Tibial artery (tissue), 4 donors: ENCODE results near the gene MRPL51.

ENCODE experiments used
- DNase-seq, 2 donors: peaks; one replicate each; pipeline ENCODE4 v3.0.0-alpha.2; 2019
- H3K27ac ChIP-seq, 2 donors: fragments of 200-600 bp; sonication (generic) in 1 of 2; 1 replicate in 1 of 2; 2 replicates in 1 of 2; pipeline ENCODE4 v1.5.1; 2018 to 2019; ENCODE audit warnings: mild to moderate bottlenecking in 1 of 2
- H3K27me3 ChIP-seq, 2 donors: fragments of 200-600 bp; sonication (generic) in 1 of 2; one replicate each; pipeline versions ENCODE4 v1.5.1 to v1.6.0; 2016 to 2019
- H3K36me3 ChIP-seq, 3 donors: fragments of 200-600 bp; sonication (generic) in 2 of 3; one replicate each; pipeline ENCODE4 v1.5.1; 2016 to 2019; ENCODE audit warnings: mild to moderate bottlenecking in 2 of 3
- H3K4me1 ChIP-seq, 4 donors: fragments of 200-600 bp; sonication (generic) in 2 of 4; 1 replicate in 3 of 4; 2 replicates in 1 of 4; pipeline ENCODE4 v1.5.1; 2016 to 2019
- H3K4me3 ChIP-seq, 2 donors: fragments of 200-600 bp; sonication (generic) in 1 of 2; 1 replicate in 1 of 2; 2 replicates in 1 of 2; pipeline ENCODE4 v1.5.1; 2018 to 2019; ENCODE audit warnings: mild to moderate bottlenecking in 2 of 2
- H3K9me3 ChIP-seq, 3 donors: fragments of 200-600 bp; sonication (generic) in 1 of 3; one replicate each; pipeline ENCODE4 v1.5.1; 2016 to 2019
- CTCF ChIP-seq, 2 experiments: fragments of 200-600 bp in 1 of 2; fragments of 450-650 bp in 1 of 2; IDR thresholded peaks; one replicate each; pipeline ENCODE4 v1.5.1; 2017 to 2019; ENCODE audit warnings: antibody characterized with exemption in 2 of 2, mild to moderate bottlenecking in 1 of 2, moderate library complexity in 1 of 2
- intact Hi-C: fragments of 100-400 bp; cut with DNase I; formaldehyde crosslinking; loops from one replicate; pipeline ENCODE4 v1.15.0; 2023; ENCODE audit warnings: low total_unique reads

The MRPL51 gene

DNA sequence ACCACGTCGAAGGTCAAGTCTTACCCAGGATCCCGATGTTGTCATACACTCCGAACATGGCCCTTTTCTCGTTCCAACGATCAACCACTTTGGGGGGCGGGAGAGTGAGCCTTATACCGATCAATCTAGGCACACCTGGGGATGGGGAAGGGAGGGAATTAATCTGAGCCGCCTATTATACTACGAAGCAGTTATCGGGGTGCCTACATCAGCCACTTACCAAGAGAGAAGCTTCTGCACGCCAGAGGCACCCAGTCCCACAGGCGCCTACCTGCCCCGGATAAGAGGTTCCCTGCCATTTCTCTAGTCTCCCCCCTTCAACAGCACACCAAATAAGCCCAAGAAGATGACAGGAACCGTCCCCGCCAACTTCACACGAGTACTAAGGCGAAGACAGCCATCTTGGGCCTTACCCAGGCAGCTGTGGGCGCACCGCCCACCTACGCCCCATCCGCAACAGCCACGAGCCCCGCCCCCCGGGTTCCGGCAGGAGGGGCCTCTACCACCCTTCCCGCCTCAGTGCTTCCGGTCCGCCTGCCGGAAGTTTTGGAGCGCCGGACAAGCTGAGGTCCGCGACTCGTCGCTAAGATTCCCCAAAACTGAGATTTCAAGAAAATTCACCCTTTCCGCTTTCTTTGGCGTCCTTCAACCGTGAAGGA is at the start of gene MRPL51:
TSS of gene MRPL51 (minus strand) at position 425 of the 659 bp plus-strand sequence. CDS start at position 299, 126 bp downstream.
- H3K36me3 ChIP-seq, result peaks cover 12 to 32% (median 21%) of the 10 kb centered on the region in 3 donors
- peak within 1 kb of the TSS; percentile 94 to 97 for H3K27ac ChIP-seq
- no peaks in the 10 kb centered on the region for H3K9me3 ChIP-seq
- peak; percentile 97 for DNase-seq
- intact Hi-C loops, result loop anchor here (5.0 kb wide), 1 partner anchor 39 kb away; the partner anchor contains the start of gene GAPDH
- peaks cover 0 to 27% (median 23%) of the 10 kb centered on the region in 4 donors for H3K4me1 ChIP-seq
- TF ChIP-seq CTCF (IDR thresholded peaks at IDR 0.05), result no peak
- no peaks in the 10 kb centered on the region for H3K27me3 ChIP-seq
- peak within 1 kb of the TSS; percentile 75 to 97 for H3K4me3 ChIP-seq

GRCh38 chr12:6542209-6543009 is 49.3 kb upstream of the MRPL51 start:
- peaks cover 28 to 61% (median 39%) of the 10 kb centered on the region in 3 donors for H3K36me3 ChIP-seq
- H3K4me1 ChIP-seq, result peaks cover 0 to 27% (median 26%) of the 10 kb centered on the region in 4 donors

GRCh38 chr12:6541371-6542165 is 48.5 kb upstream of the MRPL51 start:
- Histone ChIP-seq H3K4me3 (no peak overlapping the region), H3K4me1 (peaks cover 0 to 35% (median 34%) of the 10 kb centered on the region in 4 donors), H3K9me3 (no peaks in the 10 kb centered on the region), H3K27ac (peak overlapping the region; percentile 68 to 76), H3K27me3 (no peaks in the 10 kb centered on the region), H3K36me3 (peaks cover 28 to 61% (median 39%) of the 10 kb centered on the region in 3 donors)
- DNase-seq, result no peak
- no peak for TF ChIP-seq CTCF (IDR thresholded peaks at IDR 0.05)
- intact Hi-C loops, result loop anchor here (2.0 kb wide), 1 partner anchor 117 kb away; no protein-coding TSS in a partner anchor

More at GRCh38 chr12:6542209-6543009, 49.3 kb upstream of the MRPL51 start:
- Histone ChIP-seq H3K9me3 (no peaks in the 10 kb centered on the region), H3K27ac (peak overlapping the region; percentile 68 to 76), H3K27me3 (no peaks in the 10 kb centered on the region), H3K4me3 (no peak overlapping the region)
- no peak for DNase-seq
- intact Hi-C loops, result loop anchor here (2.0 kb wide), 1 partner anchor 118 kb away; no protein-coding TSS in a partner anchor
- TF ChIP-seq CTCF (IDR thresholded peaks at IDR 0.05), result no peak

DNA sequence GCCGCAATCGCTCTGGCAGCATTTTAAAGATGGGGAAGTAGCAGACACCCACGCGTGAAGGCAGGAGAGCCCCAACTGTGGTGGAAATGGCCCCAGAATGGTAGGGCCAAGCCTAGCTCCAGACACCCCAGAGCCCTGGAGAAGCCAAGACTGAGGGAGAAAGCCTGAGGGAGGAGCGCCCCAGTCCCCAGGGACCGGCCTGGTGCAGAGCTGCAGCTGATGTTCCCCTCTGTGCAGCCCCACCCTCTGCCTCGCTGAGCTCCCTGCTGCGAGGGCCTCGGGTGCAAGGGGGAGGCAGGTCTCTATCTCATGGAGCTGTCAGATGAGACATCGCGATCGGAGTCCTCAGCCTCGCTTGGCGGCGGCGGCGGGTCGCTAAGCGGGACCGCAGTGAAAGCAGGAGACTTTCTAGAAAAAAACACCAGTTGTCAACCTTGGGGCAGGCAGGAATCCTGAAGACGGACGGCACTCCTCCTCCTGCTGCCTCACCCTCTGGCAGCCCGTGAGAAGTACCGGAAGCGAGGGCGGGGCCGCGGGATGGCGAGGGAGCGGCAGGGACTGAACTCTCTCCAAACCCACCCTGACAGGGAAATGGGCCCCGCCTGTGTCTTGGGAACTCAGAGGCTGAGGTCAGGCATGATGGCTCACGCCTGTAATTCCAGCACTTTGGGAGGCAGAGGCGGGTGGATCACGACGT is 47.3 kb upstream of the MRPL51 start:
- H3K27ac ChIP-seq, result peak overlapping the region; percentile 68 to 76
- no peaks in the 10 kb centered on the region for H3K9me3 ChIP-seq
- DNase-seq, result peak; percentile 95 to 97
- H3K36me3 ChIP-seq, result peaks cover 22 to 59% (median 38%) of the 10 kb centered on the region in 3 donors
- intact Hi-C loops, result no loop called here
- TF ChIP-seq CTCF (IDR thresholded peaks at IDR 0.05), result no peak
- H3K4me3 ChIP-seq, result peak overlapping the region in 1 of 2 donors; percentile 16
- H3K4me1 ChIP-seq, result peaks cover 0 to 48% (median 46%) of the 10 kb centered on the region in 4 donors
- H3K27me3 ChIP-seq, result no peaks in the 10 kb centered on the region
